Measurements from ENCODE around the gene ACVR1C.
A peak's percentile ranks its signal among the peaks of the same experiment; 100 is the strongest.

ACVR1C gene

GRCh38 chr2:157628477-157629415 is at the start of gene ACVR1C:
TSS of gene ACVR1C (minus strand) at chr2:157628864. CDS start at chr2:157628644, 220 bp downstream.
- peak; percentile 67 for DNase-seq

- no peak for DNase-seq
These were observed 49.3 kb upstream of the ACVR1C start for GRCh38 chr2:157677941-157678340.

DNA sequence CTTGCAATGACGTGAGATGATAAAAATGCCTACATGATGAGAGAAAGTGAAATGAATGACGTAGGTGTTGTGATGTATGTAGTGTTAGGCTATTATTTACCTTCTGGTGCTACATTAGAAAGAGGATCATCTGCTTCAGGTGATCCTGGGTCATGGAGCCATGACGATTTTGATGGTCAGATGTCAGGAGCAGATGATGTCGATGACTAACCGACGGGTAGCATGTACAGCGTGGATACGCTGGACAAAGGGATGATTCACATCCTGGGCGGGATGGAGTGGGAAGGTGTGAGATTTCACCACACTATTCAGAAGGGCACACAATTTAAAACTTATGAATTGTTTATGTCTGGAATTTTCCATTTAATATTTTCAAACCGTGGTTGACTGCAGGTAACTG is 43.5 kb upstream of the ACVR1C start:
- DNase-seq, result no peak

GRCh38 chr2:157662401-157662800 is 33.7 kb upstream of the ACVR1C start:
- no peak for DNase-seq

GRCh38 chr2:157661776-157662175 is 33.1 kb upstream of the ACVR1C start:
- no peak for DNase-seq

GRCh38 chr2:157657858-157658257 is 29.2 kb upstream of the ACVR1C start:
- no peak for DNase-seq

DNA sequence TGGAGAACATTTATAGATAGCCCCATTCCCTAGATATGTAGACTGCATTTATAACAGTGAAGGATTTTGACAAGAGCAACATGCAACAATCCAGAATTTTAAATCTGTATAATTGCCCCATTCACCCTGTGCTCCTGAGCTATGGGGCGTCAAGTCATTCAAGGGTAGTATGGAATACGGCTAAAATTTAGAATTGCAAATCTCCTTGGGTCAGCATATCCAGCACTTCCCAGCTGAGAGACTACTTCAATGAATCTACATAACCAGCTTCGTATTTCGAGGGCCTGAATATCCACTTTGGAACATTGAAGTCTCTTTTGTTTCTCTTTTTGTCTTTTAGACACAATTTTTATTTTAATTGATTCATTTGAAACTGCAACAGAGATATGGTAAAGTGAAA is 28.4 kb upstream of the ACVR1C start:
- DNase-seq, result no peak

DNA sequence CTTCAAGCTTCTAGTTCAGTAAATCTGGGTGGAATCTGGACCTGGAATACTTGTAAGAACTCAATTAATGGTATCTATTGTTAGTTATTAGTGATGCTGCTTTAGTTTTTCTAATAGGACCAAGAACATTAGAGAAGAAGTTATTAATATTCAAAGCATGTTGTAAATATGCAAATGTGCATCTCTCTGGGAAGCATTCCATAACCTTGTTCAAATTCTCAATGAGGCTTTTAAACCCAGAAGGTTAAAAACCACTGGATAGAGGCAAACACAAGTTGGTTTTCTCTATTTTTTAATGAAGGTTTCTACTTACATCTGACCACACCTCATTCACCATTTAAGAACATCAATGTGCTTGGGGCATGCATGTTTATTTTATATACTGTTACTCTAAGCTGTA is 16.1 kb upstream of the ACVR1C start:
- no peak for DNase-seq

DNA sequence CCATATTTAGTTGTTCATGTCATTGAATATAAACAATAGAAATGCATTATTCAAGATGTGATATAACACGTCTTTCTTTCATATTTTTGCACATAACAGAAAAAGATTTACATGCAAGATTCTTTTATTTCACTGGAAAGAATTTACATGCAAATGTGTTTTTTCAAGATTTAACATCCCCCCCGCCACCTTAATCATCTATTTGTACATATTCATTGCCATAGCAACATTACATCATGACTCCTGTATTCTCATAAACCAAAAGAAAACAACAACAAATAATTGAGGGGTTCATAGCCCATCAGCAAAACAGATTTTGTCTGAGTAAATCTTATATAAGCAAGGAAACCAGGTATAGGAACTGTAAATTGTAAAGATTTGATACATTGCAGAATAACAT is 3.2 kb upstream of the ACVR1C start:
- DNase-seq, result no peak

DNA sequence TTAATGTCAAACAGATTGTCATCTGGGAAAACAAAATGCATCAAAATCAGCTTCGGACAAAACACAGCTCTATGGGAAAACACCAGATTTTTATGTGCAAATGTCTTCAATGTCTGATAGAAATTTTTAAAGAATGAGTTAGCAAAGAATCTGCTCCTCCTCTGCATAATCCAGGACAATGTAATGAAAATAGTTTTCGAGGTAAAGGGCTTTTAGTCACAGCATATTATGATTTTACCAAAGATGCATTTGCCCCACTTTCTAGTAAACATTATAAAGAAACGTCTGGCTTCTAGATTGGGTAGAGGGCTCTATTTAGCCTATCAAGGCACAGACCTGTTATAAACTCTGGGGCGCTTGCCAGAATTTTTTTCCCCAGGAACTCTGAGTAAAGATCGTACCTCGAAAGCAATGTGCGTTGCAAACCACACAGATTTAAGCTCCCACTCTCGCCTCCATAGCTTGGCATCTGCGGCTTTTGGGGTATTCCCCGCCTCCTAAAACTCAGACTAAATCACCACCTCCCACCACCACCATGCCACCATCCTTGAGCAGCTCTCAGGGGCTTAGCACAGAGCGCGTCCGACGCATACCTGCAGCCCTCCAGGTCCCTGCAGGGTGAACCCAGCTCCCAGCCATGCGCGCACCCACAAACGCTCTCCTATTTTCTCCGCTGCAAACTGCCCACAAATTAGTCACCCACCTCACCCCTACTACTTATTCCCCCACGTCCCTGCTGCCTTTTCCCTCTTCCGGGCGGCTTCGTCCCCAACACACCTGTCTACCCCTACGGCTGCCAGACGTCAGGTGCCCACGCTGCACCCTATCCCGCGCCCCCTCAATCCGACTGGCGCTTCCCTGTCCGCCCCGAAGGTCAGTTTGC is 829 bp downstream of the ACVR1C start:
- DNase-seq, result peak; percentile 11

- no peak for DNase-seq
These were observed 3.4 kb downstream of the ACVR1C start for GRCh38 chr2:157625296-157625695.

DNA sequence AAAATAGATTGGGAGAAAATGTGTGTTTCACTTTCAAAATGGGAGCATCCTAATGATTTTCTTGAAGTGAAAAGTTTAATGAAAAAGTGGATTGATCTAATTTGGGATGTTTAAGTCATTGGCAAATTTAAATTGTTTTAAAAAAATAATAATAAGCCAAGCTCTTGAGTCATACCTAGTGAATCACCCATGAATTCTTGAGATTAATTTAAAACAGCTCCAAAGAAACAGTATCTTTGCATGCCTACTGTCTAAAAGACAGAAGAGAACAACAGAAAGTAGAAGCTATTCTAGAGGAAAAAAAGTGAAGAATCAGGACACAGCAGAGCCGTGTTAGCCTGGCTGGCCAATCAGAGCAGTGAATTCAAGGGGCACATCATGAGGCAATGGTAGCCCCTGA is 7.7 kb downstream of the ACVR1C start:
- DNase-seq, result no peak

DNA sequence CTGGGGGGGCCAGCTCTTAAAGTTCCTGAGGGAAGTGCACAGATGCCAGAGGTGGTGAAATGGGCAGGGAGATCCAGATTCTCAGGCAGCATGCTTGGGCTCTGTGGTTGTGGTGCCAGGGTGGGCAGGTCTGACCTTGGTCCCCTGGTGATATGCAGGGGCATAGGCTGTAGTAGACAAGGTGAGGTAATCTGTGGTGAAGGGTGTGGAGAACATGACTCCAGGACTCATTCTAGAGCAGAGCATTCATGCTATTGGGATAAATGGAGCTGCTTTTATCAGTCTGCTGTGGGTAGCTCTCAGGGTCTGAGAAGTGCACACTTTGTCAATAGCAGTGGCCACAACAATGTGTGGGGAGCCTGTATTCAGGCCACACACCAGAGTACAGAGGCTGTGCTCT is 16.9 kb downstream of the ACVR1C start:
- DNase-seq, result no peak

DNA sequence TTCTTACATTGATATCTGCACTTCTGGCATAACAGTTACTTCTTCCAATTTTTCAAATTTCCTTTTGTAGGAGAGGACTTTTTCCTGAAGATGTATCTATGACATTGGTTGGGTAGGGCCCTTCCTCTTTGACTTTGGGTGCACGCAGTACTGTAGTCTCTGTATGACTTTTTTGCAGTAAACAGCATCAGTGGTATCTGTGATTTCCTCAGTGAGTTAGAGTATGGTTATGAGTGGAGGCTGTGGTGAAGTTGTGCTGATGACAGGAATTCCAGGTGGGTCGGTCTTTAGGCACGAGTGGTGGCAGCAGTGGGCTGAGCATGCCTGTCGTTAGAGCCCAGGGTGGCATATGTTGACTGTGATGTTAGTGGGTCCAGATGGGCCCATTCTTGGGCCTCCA is 17.6 kb downstream of the ACVR1C start:
- no peak for DNase-seq

DNA sequence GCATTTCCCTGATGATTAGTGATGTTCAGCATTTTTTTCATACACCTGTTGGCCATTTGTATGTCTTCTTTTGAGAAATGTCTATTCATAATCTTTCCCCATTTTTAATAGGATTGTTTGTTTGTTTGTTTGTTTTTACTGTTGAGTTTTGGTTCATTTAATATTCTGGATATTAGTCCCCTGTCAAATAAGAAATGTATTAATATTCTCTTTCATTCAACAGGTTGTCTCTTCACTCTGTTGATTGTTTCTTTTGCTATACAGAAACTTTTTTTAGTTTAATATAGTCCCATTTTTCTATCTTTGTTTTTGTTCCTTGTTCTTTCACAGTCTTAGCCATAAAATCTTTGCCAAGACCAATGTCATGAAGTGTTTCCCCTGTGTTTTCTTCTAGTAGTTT is 22.1 kb downstream of the ACVR1C start:
- no peak for DNase-seq

DNA sequence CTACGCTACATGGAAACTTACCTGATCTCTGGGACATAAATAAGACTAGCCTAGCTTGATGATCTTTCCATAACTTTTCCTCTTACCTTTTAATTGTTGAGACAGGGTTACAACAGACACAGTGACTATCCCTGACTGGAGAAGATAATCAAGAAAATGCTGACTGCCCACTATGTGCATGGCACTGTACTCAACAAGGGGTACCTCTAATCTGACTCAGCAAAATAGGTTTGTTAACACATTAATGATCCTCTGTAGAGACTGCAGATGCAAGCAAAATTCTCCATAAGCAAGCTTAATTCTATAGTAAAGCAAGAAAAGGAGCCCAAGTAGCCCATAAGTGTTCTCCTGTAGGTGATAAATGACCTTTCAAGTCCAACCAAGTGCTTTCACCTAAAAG is 25.5 kb downstream of the ACVR1C start:
- DNase-seq, result peak; percentile 11

GRCh38 chr2:157601807-157602206 is 26.9 kb downstream of the ACVR1C start:
- DNase-seq, result no peak

DNA sequence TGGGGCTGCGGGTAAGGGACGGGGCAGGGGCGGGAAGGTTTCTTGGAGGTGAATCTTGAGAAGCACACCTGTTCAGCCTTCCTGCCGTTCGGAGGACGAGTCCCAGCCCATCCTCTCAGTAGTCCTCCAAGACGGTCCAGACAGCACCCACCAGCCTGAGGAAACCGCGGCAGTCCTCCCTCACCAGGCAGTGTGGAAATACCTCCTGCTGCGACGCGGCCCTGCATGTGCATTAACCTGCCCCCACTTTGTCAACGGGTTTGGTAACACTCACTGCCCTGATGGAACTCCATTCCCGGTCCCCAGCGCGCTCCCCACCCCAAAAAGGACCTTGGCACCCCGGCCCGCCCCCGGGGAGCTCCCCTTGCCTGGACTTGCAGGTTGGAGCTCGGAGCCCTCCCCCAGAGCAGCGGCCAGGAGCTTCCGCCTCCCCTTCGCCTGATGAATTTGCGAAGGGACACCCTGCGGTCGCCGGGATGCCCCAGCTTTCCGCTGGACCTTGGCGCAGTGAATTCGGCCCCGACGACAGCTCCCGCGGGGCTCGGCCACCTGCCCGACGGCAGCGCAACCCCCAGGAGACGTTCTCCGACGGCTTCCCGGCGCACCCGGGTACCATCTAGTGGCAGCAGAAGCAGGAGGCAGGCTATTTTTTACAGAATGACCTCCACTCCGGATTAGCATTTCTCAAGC is 31.5 kb downstream of the ACVR1C start:
- no peak for DNase-seq

DNA sequence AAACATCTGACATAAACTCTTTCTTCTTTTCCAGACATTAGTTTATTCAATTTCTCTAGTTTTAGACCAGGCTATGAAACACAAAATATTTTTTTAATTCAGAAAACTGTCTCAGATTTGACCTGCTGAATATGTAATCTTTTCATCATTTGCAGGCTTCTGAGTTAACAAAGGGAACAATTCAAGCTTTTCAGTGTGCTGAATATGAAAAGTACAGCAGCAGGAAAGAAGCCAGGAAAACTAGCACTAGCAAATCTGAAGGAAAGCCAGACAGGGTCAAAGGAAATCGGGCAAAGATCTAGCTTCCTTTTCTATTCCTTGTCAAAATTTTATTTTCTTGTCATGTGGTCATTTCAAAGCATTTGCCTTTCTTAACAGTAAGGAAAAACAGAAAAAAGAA is 35.3 kb downstream of the ACVR1C start:
- DNase-seq, result no peak

GRCh38 chr2:157592948-157593347 is 35.7 kb downstream of the ACVR1C start:
- DNase-seq, result no peak

- no peak for DNase-seq
These were observed 36.3 kb downstream of the ACVR1C start for GRCh38 chr2:157592374-157592773.

GRCh38 chr2:157587576-157587975 is 41.1 kb downstream of the ACVR1C start:
- no peak for DNase-seq

DNA sequence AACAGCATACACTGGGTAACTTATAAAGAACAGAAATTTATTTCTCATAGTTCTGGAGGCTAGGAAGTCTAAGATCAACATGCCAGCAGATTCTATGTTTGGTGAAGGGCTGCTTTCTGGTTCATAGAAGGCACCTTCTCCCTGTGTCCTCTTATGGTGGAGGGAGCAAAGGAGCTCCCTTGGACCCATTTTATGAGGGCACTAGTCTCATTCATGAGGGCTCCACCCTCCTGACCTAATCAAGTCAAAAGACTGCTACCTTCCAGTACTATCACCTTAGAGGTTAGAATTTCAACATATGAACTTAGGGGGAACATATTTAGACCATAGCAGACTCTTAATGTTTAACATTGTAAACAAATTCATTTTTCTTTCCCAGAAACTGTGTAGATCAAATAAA is 54.5 kb downstream of the ACVR1C start:
- DNase-seq, result no peak

Data from NCI-H510A treated with DMSO at 0.1 percent for 48 hours (cell line).